ENCODE data around the gene GOLPH3. TPM values are rescaled to one million over a fixed set of nuclear protein-coding genes. Genes with fewer than 3 reads are reported as not detected.

GOLPH3 gene
- total and polyA plus RNA-seq, 4 donors: 64.1 to 116 (median 68.5) TPM

GRCh38 chr5:32100691-32101302 lies 73.3 kb downstream of the GOLPH3 start:
- DNase-seq (ENCODE audit: low spot score): no peak
- H3K27me3 ChIP-seq (ENCODE audit: control insufficient read depth in 4 of 4, insufficient read depth in 4 of 4, low read length in 3 of 4): no peaks in the 10 kb centered on the region
- TF ChIP-seq ZBTB33 (IDR thresholded peaks at IDR 0.05) (no peak), ATF3 (IDR thresholded peaks at IDR 0.05) (no peak), EGR1 (IDR thresholded peaks at IDR 0.05; ENCODE audit: low read depth in 2 of 2) (no peak), HNF4A (conservative IDR thresholded peaks at IDR 0.05) (no peak), CTCF (IDR thresholded peaks at IDR 0.05; ENCODE audit: low read depth, low read length, missing input control) (no peak), FOXA2 (IDR thresholded peaks at IDR 0.05) (no peak), YY1 (IDR thresholded peaks at IDR 0.05) (no peak), NR2F2 (IDR thresholded peaks at IDR 0.05) (no peak), MAX (IDR thresholded peaks at IDR 0.05) (no peak), FOXA1 (IDR thresholded peaks at IDR 0.05) (no peak), RXRA (IDR thresholded peaks at IDR 0.05) (no peak), SP1 (IDR thresholded peaks at IDR 0.05) (no peak), HNF4G (IDR thresholded peaks at IDR 0.05) (no peak), JUND (IDR thresholded peaks at IDR 0.05) (no peak), TAF1 (conservative IDR thresholded peaks at IDR 0.05) (no peak), RAD21 (IDR thresholded peaks at IDR 0.05) (no peak), REST (IDR thresholded peaks at IDR 0.05) (no peak), GABPA (IDR thresholded peaks at IDR 0.05 in 1 of 2, conservative IDR thresholded peaks at IDR 0.05 in 1 of 2) (no peak)
- 95% methylated on average over 8 of the region's 8 CpGs for WGBS
- no peak overlapping the region for H3K27ac ChIP-seq (ENCODE audit: low read depth in 1 of 2, low read length in 2 of 2)
- peaks cover 12 to 41% (median 31%) of the 10 kb centered on the region in 4 donors for H3K36me3 ChIP-seq (ENCODE audit: control insufficient read depth in 4 of 4, insufficient read depth in 3 of 4, low read depth in 1 of 4, low read length in 3 of 4)
- H3K4me1 ChIP-seq (ENCODE audit: control insufficient read depth in 4 of 4, insufficient read depth in 4 of 4, low read length in 3 of 4): no peaks in the 10 kb centered on the region
- H3K9ac ChIP-seq (ENCODE audit: low read depth in 1 of 2, low read length in 2 of 2): no peak overlapping the region
- no peaks in the 10 kb centered on the region for H3K9me3 ChIP-seq (ENCODE audit: control insufficient read depth in 4 of 4, low read length in 3 of 4)
- no peak overlapping the region for H3K4me3 ChIP-seq (ENCODE audit: low read depth in 1 of 3, low read length in 3 of 3)
